IPS-NIHi11 (cell line): ENCODE results near the gene MRPL55.

Experiments
- DNase-seq: peaks from one replicate; pipeline ENCODE4 v3.0.0; 2012; ENCODE audit warnings: mixed read lengths, low spot score

MRPL55 gene

DNA sequence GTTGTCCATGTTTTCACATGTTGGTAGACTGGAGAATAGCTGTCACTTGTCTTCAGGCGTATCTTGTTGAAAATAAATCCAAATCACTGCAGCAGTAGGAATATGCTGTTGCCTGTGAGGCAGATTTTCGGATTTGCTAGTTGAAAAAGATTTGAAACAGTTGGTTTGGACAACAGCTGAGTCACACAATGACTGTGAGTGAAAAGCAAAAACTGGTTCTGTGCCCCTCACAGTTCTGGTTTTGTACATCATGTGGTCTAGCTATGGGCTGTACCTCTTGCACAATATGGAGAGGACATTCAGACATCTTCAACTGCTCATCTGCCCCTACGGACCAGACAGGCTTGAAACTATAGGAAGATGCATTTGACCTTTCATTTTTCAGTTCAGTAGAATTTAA is 24.8 kb downstream of the MRPL55 start:
- DNase-seq = no peak

DNA sequence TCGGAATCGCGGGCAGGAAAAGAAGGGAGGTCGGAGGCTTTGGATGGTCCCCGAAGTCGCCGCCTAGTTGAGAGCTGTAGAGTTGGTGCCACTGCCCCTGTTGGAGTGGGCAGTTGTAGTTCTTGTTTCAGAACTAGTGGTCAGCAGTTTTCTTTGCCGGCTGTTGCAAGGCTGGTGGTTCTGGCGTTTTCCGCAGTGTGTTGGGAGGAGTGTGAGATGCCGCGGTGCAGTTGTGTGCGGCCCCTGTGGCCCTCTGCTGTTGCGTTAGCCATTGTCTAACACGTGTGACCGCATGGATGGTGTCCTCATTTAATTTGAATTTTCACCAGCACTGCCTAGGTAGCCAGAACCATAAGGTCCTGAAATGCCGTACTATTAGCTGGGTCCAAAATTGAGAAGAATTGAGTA is 25.2 kb downstream of the MRPL55 start:
- no peak for DNase-seq

DNA sequence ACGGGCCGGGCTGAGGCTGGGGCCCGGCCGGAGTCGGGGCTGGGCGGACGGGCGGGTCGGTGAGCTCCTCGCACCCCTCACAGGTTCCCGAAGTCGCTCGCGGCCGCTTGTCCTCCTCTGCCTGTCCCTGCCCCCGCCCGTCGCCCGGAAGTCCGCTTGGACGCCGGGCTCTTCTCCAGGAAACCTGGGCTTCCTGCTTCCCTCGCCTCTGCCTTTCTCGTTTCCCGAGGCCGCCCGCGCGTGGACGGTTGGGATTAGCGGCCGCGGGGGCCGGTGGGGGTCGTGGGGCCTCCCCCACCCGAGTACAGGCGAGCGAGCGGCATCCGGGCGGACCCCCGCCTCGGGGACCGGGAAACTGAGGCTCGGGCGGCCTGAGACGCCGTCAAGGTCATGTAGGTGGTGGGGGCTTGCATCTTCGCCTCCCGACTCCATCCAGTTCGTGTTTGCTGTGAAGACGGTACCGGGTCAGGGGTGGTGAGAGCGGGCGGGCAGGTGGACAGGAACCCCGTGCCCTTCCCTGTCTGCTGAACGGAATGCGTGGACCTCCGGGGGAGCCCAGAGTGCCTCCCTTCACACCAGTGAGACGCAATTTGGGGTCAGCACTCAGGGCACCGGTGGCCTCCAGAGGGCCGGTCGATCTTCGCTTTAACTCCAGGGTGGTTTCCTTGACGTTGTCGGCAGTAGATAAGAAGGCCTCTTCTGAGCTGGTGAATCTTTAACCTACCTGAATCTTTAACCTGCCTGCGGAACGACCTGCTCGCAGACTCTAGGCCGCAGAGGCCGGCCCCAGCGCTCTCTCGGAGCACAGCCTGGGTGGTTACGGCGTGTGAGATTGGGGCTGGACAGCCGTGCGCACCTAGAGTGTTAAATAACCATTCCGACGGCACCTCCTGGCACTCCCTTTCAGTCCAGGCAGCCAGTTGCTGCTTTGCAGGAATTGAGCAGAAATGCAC is 25.9 kb downstream of the MRPL55 start:
- DNase-seq = no peak

DNA sequence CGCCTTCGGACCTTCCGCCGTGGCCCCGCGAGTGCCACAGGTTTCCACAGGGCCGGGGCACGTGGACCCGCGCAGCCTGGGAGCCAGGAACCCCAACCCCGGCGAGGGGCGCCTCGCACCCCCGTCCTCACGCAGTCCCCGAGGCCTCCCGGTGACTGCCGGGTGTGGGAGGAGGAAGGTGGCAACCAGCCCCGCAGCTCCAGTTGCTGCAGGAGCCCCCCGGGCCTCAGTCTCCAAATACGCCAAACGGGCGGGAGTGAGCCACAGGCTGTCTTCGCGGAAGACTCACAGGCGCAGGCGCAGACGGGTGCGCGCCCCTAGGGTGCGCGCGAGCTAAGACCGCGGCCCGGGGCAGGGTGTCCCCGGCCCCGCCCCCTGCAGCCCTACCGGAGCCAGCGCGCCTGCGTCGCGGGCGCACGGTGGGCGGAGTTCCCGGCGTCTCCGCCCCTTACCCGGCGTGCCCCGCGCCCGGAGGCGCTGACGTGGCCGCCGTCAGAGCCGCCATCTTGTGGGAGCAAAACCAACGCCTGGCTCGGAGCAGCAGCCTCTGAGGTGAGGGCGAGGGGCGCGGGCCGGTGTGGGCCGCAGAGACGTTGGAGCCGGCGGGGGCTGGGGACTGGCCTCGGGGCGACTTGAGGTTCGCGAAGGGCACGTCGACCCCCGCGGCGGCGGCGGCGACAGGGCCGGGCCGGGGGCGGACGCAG is 26.7 kb downstream of the MRPL55 start, which contains the start of gene ARF1:
ARF1 (plus strand) TSS at position 495 of the 704 bp plus-strand sequence. CDS start 14,407 bp downstream, outside the sequence.
- DNase-seq = peak; percentile 99

DNA sequence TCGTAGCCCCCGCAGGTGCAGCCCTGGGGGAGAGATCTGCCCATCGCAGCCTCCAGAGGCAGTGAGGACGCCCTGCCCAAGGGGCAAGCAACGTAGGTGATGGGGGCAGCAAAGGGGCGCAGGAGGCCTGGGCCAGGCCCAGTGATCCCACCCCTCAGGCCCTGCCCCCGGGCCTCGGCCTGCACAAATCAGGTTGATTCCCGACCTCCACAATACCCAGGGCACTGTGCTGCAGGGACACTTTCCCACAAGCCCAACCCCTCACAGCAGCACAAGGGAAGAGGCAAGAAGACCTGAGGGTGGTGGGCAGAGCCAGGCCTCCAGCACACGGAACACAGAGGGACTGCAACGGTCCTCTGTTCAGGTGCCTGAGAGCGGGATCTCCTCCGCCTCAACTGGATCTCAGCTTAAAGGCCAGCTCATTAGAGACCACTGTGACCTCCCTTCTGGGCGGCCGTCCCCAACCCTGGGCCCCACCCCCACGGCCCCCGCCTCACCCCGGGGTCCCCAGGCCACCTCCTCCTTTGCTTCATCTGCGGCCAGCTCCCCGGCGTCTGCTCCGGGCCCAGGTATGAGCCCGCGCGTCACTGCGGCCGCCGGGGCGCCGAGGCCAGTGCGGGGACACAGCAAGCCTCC is 27.4 kb downstream of the MRPL55 start:
- peak; percentile 52 for DNase-seq

DNA sequence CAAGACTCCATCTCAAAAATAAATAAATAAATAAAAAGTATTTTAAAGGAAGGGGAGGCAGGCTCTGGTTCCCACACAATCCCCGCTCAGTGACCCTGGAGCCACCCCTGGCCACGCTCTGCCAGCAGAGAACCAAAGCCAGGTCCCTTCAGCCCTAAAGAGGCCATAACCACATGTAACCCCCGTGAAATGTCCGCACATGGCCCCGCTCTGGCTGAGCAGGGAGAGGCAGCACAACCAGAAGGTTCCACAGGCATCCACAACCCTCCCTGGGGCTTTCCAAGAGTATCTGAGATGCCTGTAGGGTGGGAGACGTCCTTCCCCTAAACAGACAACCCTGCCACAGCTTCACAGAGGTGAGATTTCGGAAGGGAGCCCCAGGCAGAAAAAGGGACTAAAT is 28.0 kb downstream of the MRPL55 start:
- DNase-seq = no peak

DNA sequence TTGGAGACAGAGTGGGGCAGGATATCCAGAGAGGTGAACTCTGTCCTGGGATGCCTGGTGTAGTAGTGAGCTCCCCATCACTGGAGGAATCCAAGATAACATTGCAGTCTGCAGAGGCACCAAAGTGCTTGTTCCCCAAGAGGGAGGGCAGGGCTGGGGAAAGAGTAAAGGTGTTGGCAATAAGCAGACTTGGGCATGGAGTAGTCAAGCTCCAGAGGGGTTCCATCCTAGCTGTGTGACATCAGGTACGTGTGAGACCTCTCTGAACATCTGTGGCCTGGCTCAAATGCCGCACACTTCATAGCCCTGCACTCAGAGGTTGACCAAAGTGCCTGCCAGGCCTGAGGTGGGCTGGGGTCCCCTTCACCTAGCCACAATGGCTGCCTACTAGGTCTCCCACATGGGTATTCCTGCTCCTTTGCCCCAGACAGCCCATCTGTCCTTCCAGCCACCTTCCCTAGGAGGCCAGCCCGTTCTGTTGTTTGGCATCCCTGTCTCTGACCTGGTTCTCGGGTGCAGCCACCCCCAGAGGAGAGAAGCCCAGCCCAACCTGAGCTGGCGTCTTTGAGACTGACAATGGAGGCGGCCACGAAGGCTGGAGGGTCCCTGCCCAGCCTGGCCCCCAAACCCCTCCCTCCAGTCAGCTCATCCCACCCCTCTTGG is 29.4 kb downstream of the MRPL55 start:
- DNase-seq = no peak

DNA sequence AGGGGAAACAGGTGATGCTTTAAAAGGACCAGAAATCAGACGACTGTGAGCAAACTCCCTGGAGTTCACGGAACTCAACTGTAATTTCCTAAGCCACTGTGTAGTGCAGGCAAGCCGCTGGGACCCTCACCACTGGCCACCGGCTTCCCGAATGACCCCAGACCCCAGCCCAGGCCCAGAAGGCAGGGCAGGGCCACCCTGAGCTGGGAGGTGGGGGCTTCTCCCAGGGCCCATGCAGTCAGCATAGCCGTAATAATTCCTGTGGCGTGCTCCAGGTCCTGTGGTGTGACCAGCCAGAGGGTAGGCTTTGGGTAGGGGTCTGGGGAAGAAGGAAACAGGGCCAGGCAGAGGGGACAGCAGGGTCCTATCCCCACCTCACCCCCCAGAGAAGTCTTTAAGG is 30.1 kb downstream of the MRPL55 start:
- no peak for DNase-seq

DNA sequence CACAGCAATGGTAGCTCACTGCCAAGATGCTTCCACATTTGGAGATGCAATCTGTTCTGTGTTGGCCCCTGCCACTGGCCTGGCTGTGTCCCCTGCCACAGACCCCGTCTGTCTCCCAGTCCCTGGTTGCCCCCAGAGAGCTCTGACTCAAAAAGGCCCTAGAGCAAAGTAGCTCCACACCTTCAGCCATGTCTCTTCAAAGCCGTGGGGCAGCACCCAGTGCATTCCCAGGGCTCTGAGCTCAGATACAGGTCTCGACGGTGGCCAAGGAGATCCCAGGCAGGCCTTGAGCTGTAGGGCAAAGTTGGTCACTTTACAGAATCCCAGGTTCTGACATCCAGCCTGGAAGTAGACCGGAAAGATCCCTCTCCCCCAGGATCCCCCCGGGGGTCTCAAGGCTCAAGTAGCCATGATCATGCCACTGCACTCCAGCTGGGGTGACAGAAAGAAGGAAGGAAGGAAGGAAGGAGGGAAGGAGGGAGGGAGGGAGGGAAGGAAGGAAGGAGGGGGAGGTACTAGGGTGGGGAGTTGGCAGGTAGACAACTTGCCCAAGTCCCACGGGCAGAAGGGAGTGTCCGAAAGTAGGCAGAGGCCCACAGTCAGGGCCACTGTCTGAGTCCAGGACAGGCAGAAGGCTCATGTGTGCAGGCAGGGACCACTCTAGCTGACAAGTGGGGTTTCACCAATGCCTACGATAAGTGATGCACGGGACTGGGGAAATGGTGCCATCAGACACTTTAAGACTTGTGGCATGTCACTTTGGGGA is 31.4 kb downstream of the MRPL55 start:
- DNase-seq = no peak

DNA sequence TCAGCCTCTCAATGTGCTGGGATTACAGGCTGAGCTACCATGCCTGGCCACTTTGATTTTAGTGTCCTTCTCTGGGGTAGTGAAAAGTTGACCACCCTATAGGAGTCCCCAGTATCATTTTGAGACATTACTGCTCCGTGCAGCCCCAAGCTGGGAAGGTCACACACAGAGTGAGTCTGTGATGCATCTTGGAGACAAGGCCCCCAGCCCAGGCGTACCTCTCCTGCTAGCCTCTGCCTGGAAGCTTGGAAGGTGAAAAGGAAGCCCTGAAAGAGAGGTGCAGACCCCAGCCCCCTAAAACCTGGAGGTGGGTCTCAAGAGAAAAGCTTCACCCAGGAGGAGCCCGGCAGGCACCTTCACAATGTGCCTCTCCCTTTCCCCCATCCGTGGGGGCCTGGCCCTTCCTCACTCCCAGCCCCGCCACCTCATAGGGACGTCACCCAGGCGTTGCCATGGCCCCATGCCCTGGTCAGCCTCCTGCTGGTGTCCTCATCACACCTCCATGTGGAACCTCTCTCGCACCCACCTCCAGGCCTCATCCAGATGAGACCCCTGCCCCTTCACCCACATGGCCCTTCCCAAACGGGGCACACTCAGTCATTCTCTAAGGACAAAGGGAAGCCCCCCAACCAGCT is 32.2 kb downstream of the MRPL55 start:
- no peak for DNase-seq

DNA sequence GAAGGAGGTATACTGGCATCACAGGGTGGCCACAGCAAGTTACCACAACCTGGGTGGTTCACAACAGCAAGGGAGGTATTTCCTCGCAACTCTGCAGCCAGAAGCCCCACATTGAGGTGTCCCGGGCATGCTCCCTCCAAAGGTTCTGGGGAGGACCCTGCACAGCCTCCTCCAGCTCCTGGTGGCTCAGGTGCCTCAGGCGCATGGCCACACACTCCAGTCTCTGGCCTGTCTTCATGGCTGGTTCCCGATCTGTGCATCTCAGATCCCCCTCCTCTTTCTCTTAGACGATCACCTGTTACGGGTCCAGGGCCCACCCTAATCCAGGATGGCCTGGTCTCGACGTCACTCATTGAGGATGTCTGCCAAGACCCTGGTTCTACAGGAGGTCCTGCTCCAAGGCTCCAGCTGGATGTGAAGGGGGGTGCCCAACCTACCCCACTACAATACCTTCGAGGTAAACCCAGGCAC is 33.3 kb downstream of the MRPL55 start:
- DNase-seq = no peak

DNA sequence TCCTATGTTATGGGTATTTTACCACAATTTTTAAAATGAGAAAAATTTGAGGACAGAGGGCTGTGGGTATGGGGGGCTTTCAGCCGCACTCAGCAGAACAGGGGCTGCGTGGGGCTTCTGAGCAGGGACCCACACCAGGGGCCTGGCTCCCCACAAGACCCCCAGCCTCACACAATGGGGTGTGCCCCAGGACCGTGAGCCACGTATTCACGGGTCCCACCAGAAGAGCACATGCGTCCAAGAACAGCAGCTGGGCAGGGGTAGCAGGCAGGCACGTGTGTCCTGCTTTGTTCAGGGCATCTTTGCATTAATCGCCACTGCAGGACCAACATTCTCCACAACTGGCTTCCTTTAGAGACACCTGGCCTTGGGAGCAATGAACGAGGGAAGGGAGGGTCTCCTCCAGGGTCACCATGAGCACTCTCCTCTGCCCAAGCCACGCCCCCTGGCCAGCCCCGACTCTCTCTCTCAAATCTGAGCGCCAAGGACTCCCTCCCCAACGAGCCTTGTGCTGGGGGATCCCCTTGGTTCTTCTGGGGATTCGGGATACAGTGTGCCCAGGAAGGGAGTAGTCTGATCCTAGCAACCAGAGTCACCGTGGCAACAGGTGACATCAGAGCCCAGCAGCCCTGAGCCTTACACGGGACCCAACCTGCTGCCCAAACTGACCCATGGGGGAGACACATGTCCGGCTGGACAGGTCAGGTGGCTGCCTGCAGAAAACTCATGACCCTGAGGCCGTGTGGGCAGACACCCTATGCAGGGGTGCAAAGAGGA is 34.0 kb downstream of the MRPL55 start:
- no peak for DNase-seq

DNA sequence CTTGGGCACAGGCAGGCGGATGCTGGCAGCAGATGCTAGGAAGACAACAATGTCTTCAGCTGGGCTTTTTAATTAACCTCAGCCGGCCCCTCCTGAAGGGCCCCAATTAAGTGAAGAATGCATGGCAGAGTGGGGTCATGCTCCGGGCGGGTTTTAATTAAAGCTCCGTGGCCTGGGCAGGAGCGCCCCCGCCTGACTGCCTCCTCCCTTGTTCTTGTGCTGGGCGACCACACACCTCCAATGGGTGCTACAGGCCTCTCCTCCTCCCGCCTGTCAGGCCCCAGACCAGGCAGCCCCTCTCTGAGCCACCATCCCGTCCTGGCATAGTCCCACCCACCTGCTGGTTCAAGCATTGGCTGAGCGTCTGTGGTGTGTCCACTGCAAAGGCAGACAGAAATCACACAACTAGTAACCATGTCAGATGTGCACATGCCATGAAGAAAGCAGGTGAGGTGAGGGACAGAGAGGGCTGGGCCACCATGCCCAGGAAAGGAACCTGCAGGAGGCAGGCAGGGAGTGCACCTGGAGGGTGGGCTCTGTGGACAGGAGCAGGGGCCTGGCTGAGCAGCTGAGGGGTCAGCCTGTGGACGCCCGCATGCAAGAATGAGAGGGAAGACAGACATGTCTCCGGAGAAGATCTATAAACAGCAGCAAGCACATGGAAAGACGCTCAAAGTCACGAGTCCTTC is 35.1 kb downstream of the MRPL55 start:
- peak; percentile 60 for DNase-seq

DNA sequence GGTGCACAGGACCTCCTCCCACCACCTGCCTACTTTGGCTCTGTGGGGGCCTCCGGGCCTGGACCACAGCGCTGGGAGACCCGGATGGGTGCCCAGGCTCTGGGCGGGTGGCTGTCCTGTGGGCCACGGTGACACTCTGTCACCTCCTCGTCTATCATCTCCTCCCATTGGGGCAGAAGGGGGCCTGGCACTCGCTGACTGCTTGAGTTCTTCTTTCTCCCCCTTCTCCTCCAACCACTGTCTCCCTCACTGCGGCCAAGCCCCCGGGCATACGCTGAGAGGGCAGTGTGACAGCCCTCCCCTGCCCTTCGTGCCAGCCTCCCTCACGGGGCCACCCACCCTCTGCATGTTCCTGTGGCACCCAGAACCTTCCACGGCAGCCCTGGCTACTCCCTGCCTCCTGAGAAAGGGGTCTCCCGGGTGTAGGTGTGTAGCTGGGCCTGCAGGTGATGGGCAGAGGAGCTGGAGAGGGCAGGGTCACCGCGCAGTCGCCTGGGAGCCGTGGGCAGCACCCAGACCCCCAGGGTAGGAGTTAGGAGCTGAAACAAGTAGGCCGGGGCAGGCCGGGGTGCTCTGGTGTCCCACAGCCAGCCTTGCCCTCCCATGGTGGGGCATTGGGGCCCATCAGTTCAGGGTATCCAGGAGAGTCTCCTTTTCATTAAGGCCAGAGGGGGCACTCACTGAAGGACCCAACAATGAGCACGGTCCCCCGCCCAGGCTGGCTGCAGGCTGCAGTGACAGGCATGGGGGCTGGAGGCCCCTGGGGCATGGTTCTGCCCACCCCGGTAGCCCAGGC is 35.8 kb downstream of the MRPL55 start:
- no peak for DNase-seq

DNA sequence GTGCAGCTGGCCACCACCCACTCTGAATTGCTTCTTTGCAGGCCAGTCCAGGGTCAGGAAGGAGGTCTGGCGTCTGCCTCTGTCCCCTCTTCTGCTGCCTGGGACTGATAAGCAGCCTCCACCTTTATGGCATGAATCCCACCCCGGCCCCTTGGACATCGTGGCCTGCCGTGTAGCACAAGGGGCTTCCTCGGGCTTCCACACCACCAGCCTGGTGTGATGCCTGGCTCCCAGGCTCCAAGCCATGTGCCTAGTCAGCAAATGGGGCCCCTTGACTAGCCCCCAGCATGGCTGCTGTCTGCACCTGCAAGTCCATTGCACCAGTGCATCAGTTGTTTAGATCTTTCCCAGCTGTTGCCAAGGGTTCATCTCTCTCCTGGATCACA is 36.4 kb downstream of the MRPL55 start:
- DNase-seq = no peak

DNA sequence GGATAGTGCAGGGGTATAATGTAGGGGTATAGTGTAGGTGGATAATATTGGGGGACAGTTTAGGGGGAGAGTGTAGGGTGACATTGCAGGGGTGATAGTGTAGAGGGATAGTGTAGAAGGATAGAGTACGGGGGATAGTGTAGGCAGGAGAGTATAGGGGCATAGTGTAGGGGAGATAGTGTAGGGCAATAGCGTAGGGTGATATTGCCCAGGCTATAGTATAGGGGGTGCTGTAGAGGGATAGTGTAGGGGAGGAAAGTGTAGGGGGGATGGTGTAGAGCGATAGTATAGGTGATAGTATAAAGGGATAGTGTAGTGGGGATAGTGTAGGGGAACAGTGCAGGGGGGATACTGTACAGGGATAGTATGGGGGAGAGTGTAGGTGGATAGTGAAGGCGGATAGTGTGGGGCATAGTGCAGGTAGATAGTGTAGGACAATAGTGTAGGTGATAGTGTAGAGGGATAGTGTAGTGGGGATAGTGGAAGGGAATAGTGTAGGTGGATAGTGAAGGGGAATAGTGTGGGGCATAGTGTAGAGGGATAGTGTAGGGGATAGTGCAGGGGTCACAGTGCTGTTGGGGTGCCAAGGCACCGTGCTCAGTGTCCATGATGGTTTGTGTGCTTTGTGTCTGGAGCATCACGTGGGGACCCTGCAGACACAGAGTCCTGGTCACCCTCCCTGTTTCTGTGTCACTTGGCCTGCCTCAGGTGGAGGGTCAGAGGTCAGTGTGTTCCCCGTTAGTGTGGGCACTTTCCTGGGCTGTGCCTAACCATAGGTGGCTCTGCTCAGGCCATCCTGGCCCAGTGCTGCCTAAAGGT is 37.1 kb downstream of the MRPL55 start:
- DNase-seq = no peak

DNA sequence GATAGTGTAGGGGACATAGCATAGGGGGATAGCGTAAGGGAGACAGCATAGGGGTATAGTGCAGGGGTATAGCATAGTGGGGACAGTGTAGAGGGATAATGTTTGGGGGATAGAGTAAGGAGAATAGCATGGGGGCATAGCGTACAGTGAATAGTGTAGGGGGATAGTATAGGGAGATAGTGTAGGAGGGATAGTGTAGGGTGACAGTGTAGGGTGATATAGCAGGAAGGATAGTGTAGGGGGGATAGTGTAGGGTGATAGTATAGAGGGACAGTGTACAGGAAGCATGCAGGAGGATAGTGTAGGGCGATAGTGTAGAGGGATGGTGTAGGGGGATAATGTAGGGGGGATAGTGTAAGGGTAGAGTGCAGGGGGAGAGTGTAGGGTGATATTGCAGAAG is 38.2 kb downstream of the MRPL55 start:
- DNase-seq = no peak

DNA sequence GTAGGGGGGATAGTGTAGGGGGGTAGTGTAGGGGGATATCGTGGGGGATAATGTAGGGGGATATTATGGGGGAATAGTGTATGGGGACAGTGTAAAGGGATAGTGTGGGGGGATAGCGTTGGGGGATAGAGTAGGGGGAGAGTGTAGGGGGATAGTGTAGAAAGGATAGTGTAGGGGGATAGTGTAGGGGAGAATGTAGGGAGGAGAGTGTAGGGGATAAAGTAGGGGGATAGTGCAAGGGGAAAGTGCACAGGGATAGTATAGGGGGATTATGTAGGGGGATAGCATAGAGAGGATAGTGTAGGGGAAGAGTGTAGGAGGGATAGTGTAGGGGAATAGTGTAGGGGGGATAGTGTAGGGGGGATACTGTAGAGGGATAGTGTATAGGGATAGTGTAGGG is 38.9 kb downstream of the MRPL55 start:
- DNase-seq = no peak
